Globus pallidus (tissue), 1 donor: ENCODE results near the gene DENND1C.
A peak's percentile ranks its signal among the peaks of the same experiment; 100 is the strongest.

ENCODE experiments used
- DNase-seq: peaks from one replicate; pipeline ENCODE4 v3.0.0-alpha.2; 2015; ENCODE audit warnings: low spot score

The DENND1C gene

GRCh38 chr19:6478815-6479214 is 2.8 kb downstream of the DENND1C start:
- no peak for DNase-seq

DNA sequence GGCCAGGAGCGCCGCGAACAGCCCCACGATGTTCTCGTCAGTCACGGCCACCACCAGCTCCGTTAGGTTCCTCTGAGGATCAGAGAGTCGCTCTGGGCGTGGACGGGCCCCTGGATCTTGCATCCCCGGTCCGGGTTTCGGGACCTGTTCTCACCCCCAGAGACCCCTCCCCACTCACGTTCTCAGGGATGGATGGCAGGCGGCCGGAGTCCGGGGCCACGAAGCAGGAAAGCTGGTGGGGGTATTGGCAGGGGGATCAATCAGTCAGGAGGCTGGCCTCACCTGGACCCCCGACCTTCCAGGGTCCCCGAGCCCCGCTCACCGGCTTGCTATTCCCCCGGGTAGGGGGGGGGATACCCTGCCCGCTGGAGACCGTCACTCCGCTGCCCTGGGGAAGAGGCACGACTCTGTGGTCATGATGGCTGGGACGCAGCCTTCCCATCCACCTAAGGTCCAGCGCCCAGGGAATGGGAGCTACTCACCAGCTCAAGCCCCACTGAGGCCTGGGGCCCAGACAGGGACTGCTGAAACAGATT is 4.6 kb downstream of the DENND1C start:
- no peak for DNase-seq

DNA sequence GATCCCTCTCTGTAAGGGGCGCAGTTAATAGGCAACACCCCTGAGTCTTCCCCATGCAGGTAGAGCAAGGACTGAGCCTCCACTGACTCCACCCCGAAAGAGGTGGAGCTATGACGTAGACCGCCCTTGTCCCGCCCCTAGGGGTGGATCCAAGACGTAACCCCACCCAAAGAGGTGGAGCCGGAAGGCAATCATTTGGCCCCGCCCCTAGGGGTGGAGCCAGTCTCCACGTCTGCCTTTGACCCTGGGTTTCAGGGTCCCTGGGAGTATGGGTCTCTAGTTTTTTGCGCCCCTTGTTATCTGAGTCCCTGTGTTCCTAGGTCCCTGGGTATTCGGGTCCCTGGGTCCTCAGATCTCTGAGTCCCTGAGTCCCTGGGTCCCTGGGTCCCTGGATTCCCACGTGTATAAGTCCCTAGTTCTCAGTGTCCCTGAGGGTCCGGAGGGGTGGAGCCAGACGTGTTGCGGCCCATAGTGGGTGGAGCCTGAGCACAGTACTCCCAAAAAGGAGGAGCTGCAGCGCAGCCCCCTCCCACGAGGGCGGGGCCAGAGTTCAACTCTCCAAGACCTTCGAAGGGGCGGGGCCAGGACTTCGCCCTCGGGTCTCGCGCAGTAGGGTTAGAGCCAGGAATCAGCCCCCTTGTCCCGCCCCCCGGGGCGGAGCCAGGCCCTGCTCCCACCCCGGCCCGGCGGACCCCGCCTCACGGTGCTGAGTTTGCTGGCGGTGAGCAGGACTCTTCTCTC is 5.3 kb downstream of the DENND1C start:
- DNase-seq, result peak; percentile 71

DNA sequence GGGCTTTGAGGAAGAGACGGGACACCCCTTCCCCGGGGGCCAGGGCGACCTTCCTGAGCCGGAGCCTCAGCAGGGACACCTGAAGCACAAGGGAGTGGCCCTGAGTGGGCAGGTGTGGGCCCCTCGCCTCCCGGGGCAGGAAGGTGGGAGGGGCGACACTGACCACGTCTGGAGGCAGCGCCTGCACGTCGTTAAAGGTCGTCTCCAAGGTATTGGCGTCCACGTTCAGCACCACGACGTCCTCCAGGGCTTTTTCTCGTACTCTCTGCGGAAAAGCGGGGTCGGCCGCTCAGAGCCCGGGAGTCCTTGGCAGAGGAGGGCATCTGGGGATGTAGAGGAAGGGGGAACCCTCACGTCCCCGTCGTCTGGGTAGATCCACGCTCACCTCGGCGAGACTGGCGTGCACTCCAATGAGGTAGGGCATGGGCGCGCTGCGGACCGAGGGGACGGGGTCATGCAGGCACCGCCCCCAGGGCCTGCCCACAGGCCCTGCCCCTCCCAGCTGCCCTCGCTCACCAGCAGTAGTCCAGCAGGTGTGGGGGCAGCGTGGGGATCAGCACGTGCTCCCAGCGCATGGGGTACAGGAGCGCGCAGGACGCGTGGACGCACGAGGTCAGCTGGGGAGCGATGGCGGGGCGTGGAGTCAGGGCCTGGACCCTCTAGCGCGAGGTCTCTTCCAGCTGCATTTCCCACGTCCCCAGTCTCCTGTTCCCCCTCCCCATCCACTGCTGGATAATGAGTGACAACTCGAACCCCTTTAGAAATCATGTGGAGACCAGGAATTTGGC is 6.1 kb downstream of the DENND1C start:
- no peak for DNase-seq

- DNase-seq, result no peak
Measured at GRCh38 chr19:6473647-6474046, 7.9 kb downstream of the DENND1C start.

DNA sequence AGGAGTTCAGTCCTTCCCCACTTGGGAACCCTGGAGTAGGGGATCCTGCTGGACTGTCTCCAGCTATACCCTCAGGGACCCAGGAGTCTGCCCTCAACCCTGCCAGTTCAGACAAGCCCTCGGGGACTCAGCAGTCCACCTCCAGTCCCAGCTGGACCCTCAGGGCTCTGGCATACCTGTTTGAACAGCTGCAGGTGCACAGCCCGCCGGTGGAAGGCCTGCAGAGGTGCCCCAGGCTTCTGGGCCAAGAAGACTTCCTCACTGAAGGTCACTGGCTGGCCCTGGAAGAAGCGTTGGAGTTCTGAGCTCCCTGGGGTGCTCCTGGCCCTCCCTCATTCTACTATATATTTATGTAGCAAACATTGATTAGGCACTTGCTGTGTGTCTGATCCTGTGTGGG is 8.9 kb downstream of the DENND1C start:
- no peak for DNase-seq

GRCh38 chr19:6471076-6471475 is 10.5 kb downstream of the DENND1C start:
- no peak for DNase-seq

DNA sequence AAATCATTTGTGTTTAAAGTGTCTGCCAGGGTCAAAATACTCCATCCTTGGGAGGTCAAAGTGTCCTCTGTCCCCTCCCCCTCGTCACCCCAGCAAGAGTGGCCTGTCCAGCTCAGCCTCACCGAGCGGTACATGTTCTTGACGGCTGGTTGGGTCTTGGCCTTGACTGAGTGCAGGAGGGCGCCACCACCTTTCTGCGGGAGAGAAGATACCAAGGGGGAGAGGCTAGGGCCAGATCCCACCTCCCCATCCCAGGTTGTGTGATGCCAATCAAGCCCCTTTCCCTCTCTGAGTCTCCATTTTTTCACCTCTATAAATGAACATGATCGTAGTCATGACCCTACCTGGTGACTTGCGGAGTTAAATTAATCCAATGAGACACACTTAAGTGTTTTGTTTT is 11.4 kb downstream of the DENND1C start:
- no peak for DNase-seq

DNA sequence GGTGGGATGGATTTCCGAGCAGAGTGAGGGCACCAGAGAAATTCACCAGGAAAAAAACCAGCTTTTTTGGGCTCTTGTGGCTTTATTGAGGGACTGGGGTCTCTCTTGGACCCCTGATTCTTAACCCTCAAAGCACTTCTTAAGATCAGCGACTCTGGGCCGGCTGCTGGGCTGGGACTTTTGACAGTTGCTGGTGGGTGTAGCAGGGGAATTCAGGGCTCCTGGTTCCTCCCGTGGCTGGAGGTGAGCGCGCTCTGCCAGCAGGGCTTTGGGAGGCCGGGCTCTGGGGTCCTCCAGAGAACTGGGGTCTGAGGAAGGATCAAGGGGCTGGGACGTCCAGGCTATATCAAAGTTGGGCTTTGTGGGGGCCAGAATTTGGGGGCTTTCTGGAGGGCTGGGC is 14.2 kb downstream of the DENND1C start:
- no peak for DNase-seq

GRCh38 chr19:6466526-6467248 is 14.9 kb downstream of the DENND1C start:
- no peak for DNase-seq

GRCh38 chr19:6465663-6466062 is 15.9 kb downstream of the DENND1C start:
- no peak for DNase-seq

GRCh38 chr19:6465006-6465405 is 16.6 kb downstream of the DENND1C start:
- no peak for DNase-seq

DNA sequence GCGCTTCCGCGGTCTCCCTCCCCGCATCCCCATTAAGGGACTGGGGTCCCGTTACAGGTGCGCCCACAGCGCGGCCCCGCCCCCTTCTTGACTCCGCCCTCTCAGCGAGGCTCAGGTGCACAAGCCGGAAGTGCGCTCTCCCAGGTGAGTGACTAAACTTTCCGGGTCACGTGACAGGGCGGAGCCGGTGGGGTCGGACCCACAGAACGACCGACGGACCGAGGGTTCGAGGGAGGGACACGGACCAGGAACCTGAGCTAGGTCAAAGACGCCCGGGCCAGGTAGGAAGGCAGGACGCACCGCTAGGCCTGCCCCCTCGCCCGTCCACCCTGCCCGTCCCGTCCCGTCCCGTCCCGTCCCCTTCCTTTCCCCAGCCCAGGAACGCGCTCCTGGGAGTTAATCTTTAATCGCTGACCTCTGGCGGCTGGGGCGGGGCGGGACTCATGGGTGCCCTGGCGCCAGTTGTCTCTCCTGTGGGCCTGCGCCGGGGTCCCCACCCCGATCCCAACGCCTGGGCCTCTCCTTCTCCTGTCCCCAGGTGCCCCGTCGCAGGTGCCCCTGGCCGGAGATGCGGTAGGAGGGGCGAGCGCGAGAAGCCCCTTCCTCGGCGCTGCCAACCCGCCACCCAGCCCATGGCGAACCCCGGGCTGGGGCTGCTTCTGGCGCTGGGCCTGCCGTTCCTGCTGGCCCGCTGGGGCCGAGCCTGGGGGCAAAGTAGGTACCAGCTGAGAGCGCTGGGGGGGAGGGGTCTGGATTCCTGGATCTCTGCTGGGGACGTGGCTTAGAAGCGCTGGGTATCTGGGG is 17.3 kb downstream of the DENND1C start, which contains the start of gene CRB3:
Gene CRB3 (plus strand): TSS at position 202 of the 804 bp plus-strand sequence. CDS start 431 bp downstream, at position 633.
- no peak for DNase-seq

DNA sequence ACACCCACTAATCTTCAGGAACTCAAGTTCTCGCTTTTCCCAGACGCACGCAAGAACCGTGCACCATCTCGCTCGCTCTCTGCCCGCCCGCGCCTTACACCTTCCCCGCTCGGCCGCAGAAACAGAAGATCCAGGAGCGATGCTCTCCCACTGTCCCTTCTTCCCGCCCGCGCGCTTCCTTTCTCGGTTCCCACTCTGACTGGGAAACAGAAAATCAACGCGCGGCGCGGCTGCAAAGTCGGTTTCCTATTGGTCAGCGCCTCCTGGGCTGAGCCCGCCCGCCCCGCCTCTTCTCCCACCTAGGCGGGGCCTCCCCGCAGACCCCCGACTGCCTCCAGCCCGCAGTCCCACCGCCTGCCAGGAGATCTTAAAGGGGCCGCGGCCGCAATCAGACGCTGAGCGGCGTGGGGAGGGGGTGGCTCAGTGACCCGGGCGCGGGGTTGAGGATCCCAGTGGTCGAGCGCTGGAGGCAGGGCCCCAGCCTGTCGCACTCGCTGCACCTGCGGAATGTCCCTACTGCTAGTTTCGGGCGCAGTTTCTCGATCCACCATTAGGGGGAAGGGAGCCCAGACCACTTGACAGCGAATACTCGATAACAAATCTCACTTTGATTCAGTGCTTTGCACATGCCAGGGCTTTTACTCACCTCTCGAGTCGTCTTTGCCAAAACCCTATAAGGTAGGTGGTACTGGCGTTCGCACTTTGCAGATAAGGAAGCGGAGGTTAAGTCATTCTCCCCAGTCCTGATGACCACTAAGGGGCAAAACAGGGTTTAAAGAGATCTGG is 21.3 kb downstream of the DENND1C start:
- DNase-seq, result peak; percentile 97

GRCh38 chr19:6459262-6460098 is 22.1 kb downstream of the DENND1C start, which contains the start of gene SLC25A23:
Gene SLC25A23 (minus strand): TSS chr19:6459792. CDS start chr19:6459628, 164 bp downstream.
- DNase-seq, result peak; percentile 69

DNA sequence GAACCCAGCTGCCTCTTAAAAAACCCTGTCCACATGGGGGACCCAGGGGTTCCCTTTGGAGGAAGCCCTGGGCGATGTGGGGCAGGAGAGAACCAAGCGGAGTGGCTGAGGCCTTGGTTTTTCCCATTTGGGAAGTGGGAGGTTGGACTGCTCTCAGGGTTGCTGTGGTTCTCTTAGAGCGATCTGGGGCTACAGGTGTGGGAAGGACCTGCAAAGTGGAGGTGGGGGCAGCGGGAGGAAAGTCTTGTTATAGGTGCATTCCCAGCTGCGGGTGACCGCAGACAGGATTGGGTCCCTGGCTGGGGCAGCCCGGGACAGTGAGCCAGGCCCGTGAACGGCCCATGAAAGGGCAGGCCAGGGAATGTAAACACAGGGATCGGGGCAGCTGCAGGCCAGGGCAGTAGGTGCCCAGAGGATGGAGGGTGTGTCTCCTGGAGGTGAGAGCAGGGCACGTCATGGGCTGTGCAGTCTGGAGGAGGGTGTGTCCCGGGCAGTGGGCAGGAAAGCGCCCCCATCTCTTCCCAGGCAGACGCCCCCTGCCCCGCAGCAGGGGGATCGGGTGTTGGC is 22.8 kb downstream of the DENND1C start:
- DNase-seq, result peak; percentile 8

GRCh38 chr19:6457958-6458694 is 23.5 kb downstream of the DENND1C start:
- no peak for DNase-seq

GRCh38 chr19:6455924-6456323 is 25.7 kb downstream of the DENND1C start:
- no peak for DNase-seq
